ENCODE measurements around the gene BRIP1. TPM values are rescaled to one million over a fixed set of nuclear protein-coding genes. Genes with fewer than 3 reads are reported as not detected.
"Not testable (repeated sequence)": the region's sequence is repeated elsewhere in the genome, so short reads cannot be mapped to it uniquely, and the experiment has no call there.

The BRIP1 gene
- total RNA-seq, 1 donor from 2014 or later: 17.2 TPM

GRCh38 chr17:61832463-61832862 lies 30.9 kb downstream of the BRIP1 start:
- no peak for DNase-seq
- Mint-ChIP-seq H3K9me3 (no peaks in the 10 kb centered on the region), H3K4me1 (no peaks in the 10 kb centered on the region), H3K27ac (no peak overlapping the region), H3K36me3 (ENCODE audit: low read depth) (peaks cover 21% of the 10 kb centered on the region), H3K27me3 (no peaks in the 10 kb centered on the region), H3K4me3 (no peak overlapping the region)
- intact Hi-C loops (cut with micrococcal nuclease): no loop called here

- no peak for DNase-seq
- Mint-ChIP-seq H3K9me3 (peaks cover 3% of the 10 kb centered on the region), H3K36me3 (ENCODE audit: low read depth) (peaks cover 29% of the 10 kb centered on the region), H3K4me1 (no peaks in the 10 kb centered on the region), H3K4me3 (no peak overlapping the region), H3K27me3 (no peaks in the 10 kb centered on the region), H3K27ac (no peak overlapping the region)
- intact Hi-C loops (cut with micrococcal nuclease): no loop called here
Observed at GRCh38 chr17:61831099-61831498, 32.2 kb downstream of the BRIP1 start.

- no peak overlapping the region for H3K4me3 Mint-ChIP-seq
- peaks cover 3% of the 10 kb centered on the region for H3K9me3 Mint-ChIP-seq
- intact Hi-C loops (cut with micrococcal nuclease): no loop called here
Observed at GRCh38 chr17:61828694-61829093, 34.6 kb downstream of the BRIP1 start.

GRCh38 chr17:61827649-61828395 lies 35.5 kb downstream of the BRIP1 start:
- intact Hi-C loops (cut with micrococcal nuclease): no loop called here
- Mint-ChIP-seq H3K36me3 (ENCODE audit: low read depth) (peaks cover 37% of the 10 kb centered on the region), H3K27me3 (no peaks in the 10 kb centered on the region), H3K27ac (no peak overlapping the region), H3K4me1 (no peaks in the 10 kb centered on the region), H3K4me3 (no peak overlapping the region), H3K9me3 (peaks cover 3% of the 10 kb centered on the region)
- no peak for DNase-seq

More at GRCh38 chr17:61828694-61829093, 34.6 kb downstream of the BRIP1 start:
- Mint-ChIP-seq H3K27me3 (no peaks in the 10 kb centered on the region), H3K27ac (no peak overlapping the region), H3K36me3 (ENCODE audit: low read depth) (peaks cover 37% of the 10 kb centered on the region), H3K4me1 (no peaks in the 10 kb centered on the region)
- DNase-seq: no peak

- DNase-seq; H3K27ac Mint-ChIP-seq; H3K27me3 Mint-ChIP-seq; intact Hi-C loops (cut with micrococcal nuclease); H3K4me3 Mint-ChIP-seq; H3K4me1 Mint-ChIP-seq; H3K9me3 Mint-ChIP-seq: not testable (repeated sequence)
- H3K36me3 Mint-ChIP-seq (ENCODE audit: low read depth): peaks cover 42% of the 10 kb centered on the region
Observed at GRCh38 chr17:61826866-61827265, 36.5 kb downstream of the BRIP1 start.

- H3K27ac Mint-ChIP-seq; DNase-seq; intact Hi-C loops (cut with micrococcal nuclease); H3K9me3 Mint-ChIP-seq; H3K27me3 Mint-ChIP-seq; H3K4me1 Mint-ChIP-seq; H3K4me3 Mint-ChIP-seq: not testable (repeated sequence)
- peaks cover 45% of the 10 kb centered on the region for H3K36me3 Mint-ChIP-seq (ENCODE audit: low read depth)
Observed at GRCh38 chr17:61826198-61826597, 37.1 kb downstream of the BRIP1 start.

GRCh38 chr17:61825448-61826137 lies 37.7 kb downstream of the BRIP1 start:
- DNase-seq: no peak
- H3K4me3 Mint-ChIP-seq: no peak overlapping the region
- no peaks in the 10 kb centered on the region for H3K27me3 Mint-ChIP-seq
- no peak overlapping the region for H3K27ac Mint-ChIP-seq
- intact Hi-C loops (cut with micrococcal nuclease): no loop called here
- peaks cover 2% of the 10 kb centered on the region for H3K4me1 Mint-ChIP-seq
- H3K36me3 Mint-ChIP-seq (ENCODE audit: low read depth): peaks cover 50% of the 10 kb centered on the region
- H3K9me3 Mint-ChIP-seq: peaks cover 3% of the 10 kb centered on the region

- intact Hi-C loops (cut with micrococcal nuclease): no loop called here
- Mint-ChIP-seq H3K9me3 (peaks cover 7% of the 10 kb centered on the region), H3K36me3 (ENCODE audit: low read depth) (peaks cover 52% of the 10 kb centered on the region), H3K27ac (no peak overlapping the region), H3K4me1 (peaks cover 7% of the 10 kb centered on the region), H3K4me3 (no peak overlapping the region), H3K27me3 (no peaks in the 10 kb centered on the region)
- DNase-seq: no peak
Observed at GRCh38 chr17:61822326-61823285, 40.7 kb downstream of the BRIP1 start.

- no peak for DNase-seq
- H3K4me1 Mint-ChIP-seq: peaks cover 8% of the 10 kb centered on the region
- no peak overlapping the region for H3K4me3 Mint-ChIP-seq
- H3K27me3 Mint-ChIP-seq: no peaks in the 10 kb centered on the region
- H3K9me3 Mint-ChIP-seq: peaks cover 4% of the 10 kb centered on the region
- H3K27ac Mint-ChIP-seq: no peak overlapping the region
- intact Hi-C loops (cut with micrococcal nuclease): no loop called here
- peaks cover 47% of the 10 kb centered on the region for H3K36me3 Mint-ChIP-seq (ENCODE audit: low read depth)
Observed at GRCh38 chr17:61821655-61822054, 41.7 kb downstream of the BRIP1 start.

- H3K27me3 Mint-ChIP-seq; H3K4me3 Mint-ChIP-seq; H3K9me3 Mint-ChIP-seq; intact Hi-C loops (cut with micrococcal nuclease); H3K27ac Mint-ChIP-seq; DNase-seq: not testable (repeated sequence)
- H3K4me1 Mint-ChIP-seq: peaks cover 12% of the 10 kb centered on the region
- peaks cover 40% of the 10 kb centered on the region for H3K36me3 Mint-ChIP-seq (ENCODE audit: low read depth)
Observed at GRCh38 chr17:61819265-61819664, 44.1 kb downstream of the BRIP1 start.

GRCh38 chr17:61818225-61818624 lies 45.1 kb downstream of the BRIP1 start:
- Mint-ChIP-seq H3K4me1 (peaks cover 12% of the 10 kb centered on the region), H3K27ac (no peak overlapping the region), H3K27me3 (no peaks in the 10 kb centered on the region), H3K9me3 (peaks cover 4% of the 10 kb centered on the region), H3K4me3 (no peak overlapping the region), H3K36me3 (ENCODE audit: low read depth) (peaks cover 42% of the 10 kb centered on the region)
- no peak for DNase-seq
- intact Hi-C loops (cut with micrococcal nuclease): no loop called here

GRCh38 chr17:61817452-61817851 lies 45.9 kb downstream of the BRIP1 start:
- Mint-ChIP-seq H3K4me3 (no peak overlapping the region), H3K27me3 (no peaks in the 10 kb centered on the region), H3K4me1 (peaks cover 11% of the 10 kb centered on the region), H3K36me3 (ENCODE audit: low read depth) (peaks cover 43% of the 10 kb centered on the region), H3K27ac (no peak overlapping the region), H3K9me3 (peaks cover 4% of the 10 kb centered on the region)
- intact Hi-C loops (cut with micrococcal nuclease): no loop called here
- DNase-seq: no peak

- peaks cover 4% of the 10 kb centered on the region for H3K9me3 Mint-ChIP-seq
- H3K4me3 Mint-ChIP-seq: no peak overlapping the region
- DNase-seq: no peak
- H3K27me3 Mint-ChIP-seq: no peaks in the 10 kb centered on the region
- peak overlapping the region; percentile 48 for H3K27ac Mint-ChIP-seq
- peaks cover 36% of the 10 kb centered on the region for H3K36me3 Mint-ChIP-seq (ENCODE audit: low read depth)
- H3K4me1 Mint-ChIP-seq: peaks cover 10% of the 10 kb centered on the region
- intact Hi-C loops (cut with micrococcal nuclease): no loop called here
Observed at GRCh38 chr17:61816538-61816937, 46.8 kb downstream of the BRIP1 start.

All from activated CD4-positive, alpha-beta T cell treated with anti-CD3 and anti-CD28 coated beads, Interleukin-2, amount 10 ng/mL, durations not matched to agents 24 days and 14 days (primary cell).